Adrenal gland (tissue), 12 donors: ENCODE data around the gene ABCB9. TPM values are rescaled to one million over a fixed set of nuclear protein-coding genes. Genes with fewer than 3 reads are reported as not detected.

Experiments used
- DNase-seq, 7 donors: peaks; one replicate each; pipeline ENCODE4 v3.0.0-alpha.2; 2019 to 2020
- H3K27ac ChIP-seq, 5 donors: fragments of 200-600 bp; sonication (generic) in 4 of 5; 1 replicate in 3 of 5; 2 replicates in 2 of 5; pipeline versions ENCODE4 v1.5.1 to v1.8.0; 2016 to 2020; ENCODE audit warnings: mild to moderate bottlenecking in 1 of 5
- H3K27me3 ChIP-seq: fragments of 200-600 bp; 2 replicates; pipeline ENCODE4 v1.8.0; 2021
- H3K36me3 ChIP-seq, 2 donors: fragments of 200-600 bp; replicated peaks in 1 of 2; 1 replicate in 1 of 2; 2 replicates in 1 of 2; pipeline versions ENCODE4 v1.5.1 to v1.8.0; 2018 to 2022
- H3K4me1 ChIP-seq, 2 donors: fragments of 200-600 bp; replicated peaks in 1 of 2; 1 replicate in 1 of 2; 2 replicates in 1 of 2; pipeline versions ENCODE4 v1.5.1 to v1.8.0; 2018 to 2021
- H3K4me3 ChIP-seq, 4 donors: fragments of 200-600 bp; sonication (generic) in 3 of 4; one replicate each; pipeline ENCODE4 v1.5.1; 2016 to 2018
- H3K9me3 ChIP-seq, 3 donors: fragments of 200-600 bp; sonication (generic) in 1 of 3; replicated peaks in 1 of 3; 1 replicate in 2 of 3; 2 replicates in 1 of 3; pipeline versions ENCODE4 v1.5.1 to v1.8.0; 2016 to 2021
- POLR2A ChIP-seq, 2 donors: fragments of 450-650 bp; IDR thresholded peaks; one replicate each; pipeline ENCODE4 v1.6.1; 2017; ENCODE audit warnings: antibody characterized with exemption in 2 of 2, mild to moderate bottlenecking in 2 of 2, moderate library complexity in 1 of 2
- WGBS, 4 donors: extraction: QIAGEN DNeasy Blood & Tissue Kit in 2 of 4; methylation state at CpG; one replicate each; pipeline versions ENCODE4 v1.1.5 to v1.1.7; 2013 to 2017; 5-methylcytosine and 5-hydroxymethylcytosine counted together
- intact Hi-C, 2 donors: fragments of 100-400 bp; cut with DNase I; formaldehyde crosslinking; loops; one replicate each; pipeline versions ENCODE4 v1.14.1 to v1.15.0; 2022 to 2023
- polyA plus RNA-seq, 3 donors: library from polyadenylated mRNA; stranded (reverse); fragments of 200-250 nt in 2 of 3; fragments of 350-450 nt in 1 of 3; fragmentation: Illumina TruSeq in 1 of 3; extraction: RNeasy Lipid Tissue Mini Kit (QIAGEN cat#74804) in 1 of 3; gene quantifications; one replicate each; pipeline ENCODE4 v1.2.3, GENCODE V29; 2013 to 2014
- total RNA-seq, 9 donors: library from RNA; depleted of rRNA in 4 of 9; stranded (reverse); fragments of >200 nt in 4 of 9; fragments of 120-200 nt in 1 of 9; fragmentation: NEBNext Ultra II Directional in 1 of 9; extraction: Animal tissue kit (Norgen Biotek cat#: 25700) in 1 of 9; gene quantifications; one replicate each; pipeline versions ENCODE4 v1.1.0 to v1.2.4, GENCODE V29; 2013 to 2023
- TF ChIP-seq, protein P1 (sequence below), 6 experiments: fragments of 450-650 bp in 4 of 6; fragments of 200-600 bp in 2 of 6; sonication (generic) in 1 of 6; IDR thresholded peaks; 1 replicate in 5 of 6; 2 replicates in 1 of 6; pipeline versions ENCODE4 v1.5.1 to v1.8.0; 2016 to 2021; ENCODE audit warnings: antibody characterized with exemption in 6 of 6, mild to moderate bottlenecking in 2 of 6, moderate library complexity in 1 of 6
- donor health status: healthy with polysubstance abuse.
- donor health status: Bipolar disorder and iron deficiency.
- donor health status: DM: yes; HTN: yes; CAD: no.
- donor health status: DM: no; HTN: no; CAD: no.
- donor health status: DM: no; HTN: no; CAD: no.
- donor health status: DM: yes; HTN: yes; CAD: no.

ABCB9 gene
- total and polyA plus RNA-seq, 12 donors: 2.0 to 10.0 (median 6.2) TPM

DNA sequence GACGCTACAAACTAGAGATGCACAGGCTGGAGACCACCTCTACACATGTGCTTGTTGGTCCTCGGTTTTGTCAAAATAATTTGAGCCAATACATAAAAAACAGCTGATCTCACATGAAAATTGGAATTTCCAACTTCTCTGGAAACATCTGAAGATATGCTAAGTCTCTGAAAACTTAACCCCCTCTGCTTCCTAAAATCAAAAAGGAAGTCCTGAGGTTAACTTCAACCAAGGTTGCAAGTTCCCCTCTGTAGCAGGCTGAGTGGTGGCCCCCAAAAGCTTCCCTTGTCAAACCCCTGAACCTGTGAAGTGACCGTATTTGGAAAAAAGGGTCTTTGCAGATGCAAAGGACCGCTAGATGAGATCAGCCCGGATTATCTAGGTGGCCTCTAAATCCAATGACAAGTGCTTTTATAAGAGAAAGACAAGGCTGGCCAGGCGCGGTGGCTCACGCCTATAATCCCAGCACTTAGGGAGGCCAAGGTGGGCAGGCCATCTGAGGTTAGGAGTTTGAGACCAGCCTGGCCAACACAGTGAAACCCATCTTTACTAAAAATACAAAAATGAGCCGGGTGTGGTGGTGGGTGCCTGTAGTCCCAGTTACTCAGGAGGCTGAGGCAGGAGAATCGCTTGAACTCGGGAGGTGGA, 38.4 kb downstream of the ABCB9 start:
- WGBS, 4 donors: 80 to 91% (median 88%) methylated on average over 10 to 11 of the region's 11 CpGs
- no peak for DNase-seq
- intact Hi-C loops: no loop called here

DNA sequence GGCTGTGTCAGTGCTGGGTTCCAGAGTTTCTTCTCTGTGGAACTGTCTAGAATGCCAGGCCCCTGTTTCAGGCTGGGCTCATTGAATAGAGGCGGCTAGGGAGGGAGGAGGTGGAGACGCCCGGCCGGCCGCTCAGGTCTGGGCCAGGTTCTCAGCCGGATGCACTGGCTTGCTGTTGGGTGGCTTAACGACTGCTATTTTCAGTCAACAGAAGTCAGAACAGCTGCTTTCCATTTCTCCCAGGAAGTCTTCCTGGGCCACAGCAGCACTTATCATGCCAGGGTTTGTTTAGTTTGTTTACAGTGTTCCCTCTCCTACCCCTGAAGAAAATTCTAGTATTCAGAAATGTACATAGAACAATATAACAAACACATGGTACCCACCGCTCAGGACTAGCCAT, 44.3 kb downstream of the ABCB9 start:
- Histone ChIP-seq H3K4me3 (no peak overlapping the region), H3K36me3 (no peaks in the 10 kb centered on the region), H3K9me3 (no peaks in the 10 kb centered on the region), H3K27ac (no peak overlapping the region), H3K4me1 (peaks cover 13 to 16% of the 10 kb centered on the region in 2 donors), H3K27me3 (no peaks in the 10 kb centered on the region)
- DNase-seq: no peak
- intact Hi-C loops: no loop called here
- WGBS, 4 donors: 84 to 92% (median 87%) methylated on average over 8 of the region's 8 CpGs
- TF ChIP-seq, protein P1, sequence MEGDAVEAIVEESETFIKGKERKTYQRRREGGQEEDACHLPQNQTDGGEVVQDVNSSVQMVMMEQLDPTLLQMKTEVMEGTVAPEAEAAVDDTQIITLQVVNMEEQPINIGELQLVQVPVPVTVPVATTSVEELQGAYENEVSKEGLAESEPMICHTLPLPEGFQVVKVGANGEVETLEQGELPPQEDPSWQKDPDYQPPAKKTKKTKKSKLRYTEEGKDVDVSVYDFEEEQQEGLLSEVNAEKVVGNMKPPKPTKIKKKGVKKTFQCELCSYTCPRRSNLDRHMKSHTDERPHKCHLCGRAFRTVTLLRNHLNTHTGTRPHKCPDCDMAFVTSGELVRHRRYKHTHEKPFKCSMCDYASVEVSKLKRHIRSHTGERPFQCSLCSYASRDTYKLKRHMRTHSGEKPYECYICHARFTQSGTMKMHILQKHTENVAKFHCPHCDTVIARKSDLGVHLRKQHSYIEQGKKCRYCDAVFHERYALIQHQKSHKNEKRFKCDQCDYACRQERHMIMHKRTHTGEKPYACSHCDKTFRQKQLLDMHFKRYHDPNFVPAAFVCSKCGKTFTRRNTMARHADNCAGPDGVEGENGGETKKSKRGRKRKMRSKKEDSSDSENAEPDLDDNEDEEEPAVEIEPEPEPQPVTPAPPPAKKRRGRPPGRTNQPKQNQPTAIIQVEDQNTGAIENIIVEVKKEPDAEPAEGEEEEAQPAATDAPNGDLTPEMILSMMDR (IDR thresholded peaks at IDR 0.05): no peak

More for the DNA sequence above, 38.4 kb downstream of the ABCB9 start:
- Histone ChIP-seq H3K4me3 (no peak overlapping the region), H3K4me1 (no peaks in the 10 kb centered on the region), H3K9me3 (no peaks in the 10 kb centered on the region), H3K27me3 (no peaks in the 10 kb centered on the region), H3K36me3 (no peaks in the 10 kb centered on the region), H3K27ac (no peak overlapping the region)
- TF ChIP-seq POLR2A (IDR thresholded peaks at IDR 0.05): no peak
- TF ChIP-seq, protein P1 (IDR thresholded peaks at IDR 0.05): no peak

DNA sequence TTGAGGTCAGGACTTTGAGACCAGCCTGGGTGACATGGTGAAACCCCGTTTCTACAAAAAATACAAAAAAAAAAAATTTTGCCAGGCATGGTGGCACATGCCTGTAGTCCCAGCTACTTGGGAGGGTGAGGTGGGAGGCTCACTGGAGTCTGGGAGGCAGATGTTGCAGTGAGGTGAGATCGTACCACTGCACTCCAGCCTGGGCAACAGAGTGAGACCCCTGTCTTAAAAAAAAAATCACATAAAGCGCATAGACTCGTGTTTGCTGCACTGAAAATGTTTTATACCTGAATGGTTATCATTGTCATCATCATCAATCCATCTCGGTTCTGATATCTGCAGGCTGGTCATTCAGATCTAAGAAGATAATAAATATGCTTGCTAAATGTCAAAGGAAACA, 45.6 kb downstream of the ABCB9 start:
- no peak for DNase-seq
- Histone ChIP-seq H3K27ac (no peak overlapping the region), H3K4me1 (peaks cover 18 to 24% of the 10 kb centered on the region in 2 donors), H3K27me3 (no peaks in the 10 kb centered on the region), H3K36me3 (no peaks in the 10 kb centered on the region), H3K9me3 (no peaks in the 10 kb centered on the region), H3K4me3 (no peak overlapping the region)
- TF ChIP-seq, protein P1 (IDR thresholded peaks at IDR 0.05): no peak
- WGBS, 4 donors: 74 to 83% (median 79%) methylated on average over 5 of the region's 5 CpGs
- intact Hi-C loops: no loop called here

DNA sequence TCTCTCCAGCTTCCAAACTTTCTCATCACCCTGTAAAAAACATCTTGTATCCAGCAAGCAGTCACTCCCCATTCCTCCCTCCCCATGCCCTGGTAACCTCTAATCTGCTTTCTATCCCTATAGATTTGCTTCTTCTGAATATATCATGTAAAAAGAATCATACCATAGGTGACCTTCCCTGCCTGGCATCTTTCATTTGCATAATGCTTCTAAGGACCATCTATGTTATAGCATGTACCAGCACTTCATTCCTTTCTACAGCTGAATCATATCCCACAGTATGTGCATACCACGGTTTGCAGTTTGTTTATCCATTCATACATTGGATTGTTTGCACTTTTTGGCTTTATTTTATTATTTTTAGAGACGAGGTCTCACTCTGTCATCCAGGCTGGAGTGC, 47.4 kb downstream of the ABCB9 start:
- TF ChIP-seq, protein P1 (IDR thresholded peaks at IDR 0.05): no peak
- TF ChIP-seq POLR2A (IDR thresholded peaks at IDR 0.05): no peak
- Histone ChIP-seq H3K27me3 (no peaks in the 10 kb centered on the region), H3K36me3 (no peaks in the 10 kb centered on the region), H3K4me1 (peaks cover 18 to 24% of the 10 kb centered on the region in 2 donors), H3K27ac (no peak overlapping the region), H3K9me3 (no peaks in the 10 kb centered on the region), H3K4me3 (no peak overlapping the region)
- DNase-seq: no peak
- 69 to 86% (median 79%) methylated on average over 2 of the region's 2 CpGs for WGBS, 4 donors
- intact Hi-C loops: no loop called here
